GM19328 (cell line): ENCODE results near the gene YIF1A.
"Not testable (repeated sequence)": the region's sequence is repeated elsewhere in the genome, so short reads cannot be mapped to it uniquely, and the experiment has no call there.

ENCODE experiments used
- ATAC-seq: cut with Tn5 transposase; IDR thresholded peaks from one replicate; pipeline ENCODE4 v1.9.1; 2021; ENCODE audit warnings: mild to moderate bottlenecking, moderate library complexity; ENCODE audit not compliant: unreplicated experiment

YIF1A gene

DNA sequence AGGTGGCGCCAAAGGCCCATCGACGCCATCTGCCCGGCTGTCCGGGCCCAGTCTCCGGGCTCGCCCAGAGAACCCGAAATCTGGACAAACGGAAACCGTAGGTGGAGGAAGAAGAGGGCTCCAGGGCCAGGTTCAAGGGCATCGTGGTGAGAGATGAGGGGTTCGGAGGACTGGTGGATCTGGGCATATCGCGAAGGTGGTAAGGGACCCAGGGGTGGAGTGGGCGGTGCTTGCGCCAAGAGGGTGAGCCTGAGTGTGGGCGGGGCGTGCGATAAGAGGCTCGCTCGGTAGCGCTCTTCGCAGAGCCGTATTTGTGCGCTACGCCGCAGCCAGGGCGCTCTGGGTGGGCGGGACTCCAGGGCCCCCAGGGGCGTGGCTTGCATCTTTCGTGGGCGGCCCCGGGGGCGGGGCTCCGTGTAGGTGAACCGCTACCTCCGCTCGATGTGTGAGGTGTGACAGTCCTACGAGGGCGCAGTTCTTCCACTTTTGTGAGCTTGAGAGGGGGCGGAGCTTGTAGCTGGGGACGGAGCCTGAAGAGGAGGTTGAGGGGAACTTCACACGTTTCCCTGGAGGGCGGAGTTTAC is 23.1 kb upstream of the YIF1A start:
- ATAC-seq = peak; percentile 64

- peak; percentile 40 for ATAC-seq
These were observed 22.6 kb upstream of the YIF1A start for GRCh38 chr11:66311470-66311964.

DNA sequence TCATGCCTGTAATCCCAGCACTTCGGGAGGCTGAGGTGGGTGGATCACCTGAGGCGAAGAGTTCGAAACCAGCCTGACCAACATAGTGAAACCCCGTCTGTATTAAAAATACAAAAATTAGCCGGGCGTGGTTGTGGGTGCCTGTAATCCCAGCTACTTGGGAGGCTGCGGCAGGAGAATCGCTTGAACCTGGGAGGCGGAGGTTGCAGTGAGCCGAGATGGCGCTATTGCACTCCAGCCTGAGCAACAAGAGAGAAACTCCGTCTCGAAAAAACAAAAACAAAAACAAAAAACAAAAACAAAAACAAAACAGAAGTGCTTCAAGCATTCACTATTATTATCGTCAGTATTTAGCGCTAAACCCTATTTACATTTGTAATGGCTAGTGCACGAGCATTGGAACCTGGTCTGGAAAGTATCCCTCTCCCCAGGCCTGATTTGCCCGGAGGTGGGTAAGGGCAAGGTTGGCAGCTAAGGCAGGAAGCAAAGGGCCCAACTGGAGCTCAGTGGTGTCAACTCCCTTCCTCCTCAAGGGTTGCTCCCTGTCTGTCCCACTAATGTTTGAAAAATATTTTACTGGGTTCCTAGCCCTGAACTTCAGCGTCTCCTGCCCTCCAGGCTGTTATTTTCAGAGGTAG is 22.0 kb upstream of the YIF1A start:
- ATAC-seq = not testable (repeated sequence)

- no peak for ATAC-seq
These were observed 21.4 kb upstream of the YIF1A start for GRCh38 chr11:66310324-66310723.

GRCh38 chr11:66309475-66309874 is 20.5 kb upstream of the YIF1A start:
- ATAC-seq = no peak

DNA sequence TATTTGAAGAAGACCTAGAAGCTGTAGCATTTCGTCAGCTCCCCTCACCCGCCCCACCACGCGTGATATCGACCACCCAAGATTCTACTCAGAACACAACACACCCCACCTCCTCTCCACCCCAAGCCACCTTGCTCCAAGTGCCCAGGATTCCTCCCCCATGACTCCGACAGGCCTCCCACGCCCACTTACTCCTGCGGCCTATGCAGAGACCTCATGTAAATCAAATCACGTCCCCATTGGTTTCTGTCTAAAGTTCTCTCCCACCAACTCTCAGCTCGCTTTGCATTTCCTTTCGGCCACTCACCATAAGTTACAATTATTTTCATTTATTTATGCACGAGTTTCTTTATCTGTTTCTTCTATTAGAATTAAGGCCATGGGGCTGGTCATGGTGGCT is 13.7 kb upstream of the YIF1A start:
- ATAC-seq = no peak

DNA sequence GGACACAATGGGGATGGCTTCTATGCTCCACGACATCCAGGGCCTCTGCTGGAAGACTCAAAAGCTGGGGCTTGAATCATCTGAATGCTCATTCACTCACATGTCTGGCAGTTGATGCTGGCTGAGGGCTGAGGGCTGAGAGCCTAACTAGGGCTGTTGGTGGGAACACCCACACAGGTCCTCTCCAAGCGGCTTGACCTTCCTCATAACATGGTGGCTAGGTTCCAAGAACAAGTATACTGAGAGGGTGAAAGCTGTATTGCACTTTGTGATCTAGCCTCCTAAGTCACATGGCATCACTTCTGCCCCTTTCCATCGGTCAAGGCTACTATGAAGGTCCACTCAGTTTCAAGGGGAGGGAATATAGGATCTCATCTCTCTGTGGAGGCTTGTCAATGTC is 10.2 kb upstream of the YIF1A start:
- ATAC-seq = no peak

DNA sequence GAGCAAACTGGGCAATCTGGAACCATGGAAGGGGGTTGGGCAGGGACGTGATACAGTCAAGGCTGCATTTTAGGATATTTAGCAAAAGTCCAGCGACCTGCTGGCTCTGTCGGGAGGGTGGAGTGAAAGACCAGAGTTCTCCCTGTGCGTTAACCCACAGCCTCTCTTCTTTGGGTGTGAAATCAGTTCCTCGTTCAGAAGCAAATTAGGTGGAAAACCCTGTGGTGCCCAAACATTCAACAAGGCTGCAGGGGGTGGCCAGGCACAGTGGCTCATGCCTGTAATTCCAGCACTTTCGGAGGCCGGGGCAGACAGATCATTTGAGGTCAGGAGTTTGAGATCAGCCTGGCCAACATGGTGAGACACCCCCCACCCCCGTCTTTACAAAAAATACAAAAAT is 8.7 kb upstream of the YIF1A start:
- no peak for ATAC-seq

DNA sequence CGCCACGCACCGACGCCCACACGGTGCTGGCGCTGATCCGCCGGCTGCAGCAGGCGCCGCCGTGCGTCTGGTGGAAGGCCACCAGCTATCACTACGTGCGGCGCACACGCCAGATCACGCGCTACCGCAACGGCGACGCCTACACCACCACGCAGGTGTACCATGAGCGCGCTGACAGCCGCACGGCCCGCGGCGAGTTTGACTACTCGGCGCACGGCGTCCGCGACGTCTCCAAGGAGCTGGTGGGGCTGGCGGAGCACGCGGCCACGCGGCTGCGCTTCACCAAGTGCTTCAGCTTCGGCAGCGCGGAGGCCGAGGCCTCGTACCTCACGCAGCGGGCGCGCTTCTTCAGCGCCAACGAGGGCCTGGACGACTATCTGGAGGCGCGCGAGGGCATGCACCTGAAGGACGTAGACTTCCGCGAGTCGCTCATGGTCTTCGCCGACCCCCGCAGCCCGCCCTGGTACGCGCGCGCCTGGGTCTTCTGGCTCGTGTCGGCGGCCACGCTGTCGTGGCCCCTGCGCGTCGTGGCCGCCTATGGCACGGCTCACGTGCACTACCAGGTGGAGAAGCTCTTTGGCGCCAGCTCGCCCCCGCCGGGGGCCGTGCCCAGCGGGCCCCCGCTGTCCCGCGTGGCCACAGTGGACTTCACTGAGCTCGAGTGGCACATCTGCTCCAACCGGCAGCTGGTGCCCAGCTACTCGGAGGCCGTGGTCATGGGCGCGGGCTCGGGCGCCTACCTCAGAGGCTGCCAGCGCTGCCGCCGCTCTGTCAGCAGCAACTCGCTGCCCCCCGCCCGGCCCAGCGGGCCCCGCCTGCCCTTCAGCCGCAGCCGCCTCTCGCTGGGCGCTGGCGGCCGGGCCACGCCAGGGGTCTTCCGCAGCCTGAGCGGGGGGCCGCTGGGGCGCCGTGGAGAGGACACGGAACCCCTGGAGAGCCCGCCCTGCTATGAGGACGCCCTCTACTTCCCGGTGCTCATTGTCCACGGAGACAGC is 6.0 kb upstream of the YIF1A start:
- ATAC-seq = no peak

GRCh38 chr11:66293777-66294625 is 5.1 kb upstream of the YIF1A start:
- ATAC-seq = no peak

DNA sequence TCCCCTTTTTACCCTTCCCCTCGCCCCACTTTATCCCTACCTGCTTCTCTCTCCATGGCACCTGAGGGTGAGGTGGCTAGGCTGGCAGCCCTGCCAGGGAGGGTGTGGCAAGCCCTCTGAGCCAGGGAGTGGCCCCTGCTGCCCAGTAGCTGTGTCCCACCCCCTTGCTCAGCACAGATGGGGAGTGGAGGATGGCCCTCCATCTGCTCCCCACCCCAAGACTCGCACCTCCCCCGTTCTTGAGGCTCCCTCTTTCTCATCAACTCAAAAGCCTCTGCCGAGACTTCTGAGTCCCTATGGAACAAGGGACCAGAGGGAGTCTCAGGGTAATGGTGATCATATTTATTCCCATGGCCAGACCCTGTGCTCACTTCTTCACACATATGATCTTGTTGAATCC is 4.4 kb upstream of the YIF1A start:
- ATAC-seq = no peak

- ATAC-seq = no peak
These were observed 3.8 kb upstream of the YIF1A start for GRCh38 chr11:66292543-66293332.

- no peak for ATAC-seq
These were observed 3.0 kb upstream of the YIF1A start, which contains the start of gene TMEM151A for GRCh38 chr11:66291706-66292542. Gene TMEM151A (plus strand): TSS chr11:66291894. CDS start chr11:66292014, 120 bp downstream.

- ATAC-seq = no peak
These were observed 2.4 kb upstream of the YIF1A start for GRCh38 chr11:66291303-66291705.

DNA sequence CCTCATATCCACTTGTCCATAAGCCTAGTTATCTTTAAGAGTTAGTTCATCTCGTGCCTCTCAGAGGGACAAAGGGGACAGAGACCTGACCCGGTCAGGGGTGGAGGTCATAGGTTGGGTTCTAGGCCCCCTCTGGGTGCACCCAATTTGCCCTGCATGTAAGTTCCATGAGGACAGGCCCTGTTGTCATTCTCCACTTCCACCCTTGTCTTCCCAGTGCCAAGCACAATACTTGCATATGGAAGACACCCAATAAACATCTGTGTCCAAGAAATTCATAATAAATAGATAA is 1.3 kb upstream of the YIF1A start:
- ATAC-seq = no peak

DNA sequence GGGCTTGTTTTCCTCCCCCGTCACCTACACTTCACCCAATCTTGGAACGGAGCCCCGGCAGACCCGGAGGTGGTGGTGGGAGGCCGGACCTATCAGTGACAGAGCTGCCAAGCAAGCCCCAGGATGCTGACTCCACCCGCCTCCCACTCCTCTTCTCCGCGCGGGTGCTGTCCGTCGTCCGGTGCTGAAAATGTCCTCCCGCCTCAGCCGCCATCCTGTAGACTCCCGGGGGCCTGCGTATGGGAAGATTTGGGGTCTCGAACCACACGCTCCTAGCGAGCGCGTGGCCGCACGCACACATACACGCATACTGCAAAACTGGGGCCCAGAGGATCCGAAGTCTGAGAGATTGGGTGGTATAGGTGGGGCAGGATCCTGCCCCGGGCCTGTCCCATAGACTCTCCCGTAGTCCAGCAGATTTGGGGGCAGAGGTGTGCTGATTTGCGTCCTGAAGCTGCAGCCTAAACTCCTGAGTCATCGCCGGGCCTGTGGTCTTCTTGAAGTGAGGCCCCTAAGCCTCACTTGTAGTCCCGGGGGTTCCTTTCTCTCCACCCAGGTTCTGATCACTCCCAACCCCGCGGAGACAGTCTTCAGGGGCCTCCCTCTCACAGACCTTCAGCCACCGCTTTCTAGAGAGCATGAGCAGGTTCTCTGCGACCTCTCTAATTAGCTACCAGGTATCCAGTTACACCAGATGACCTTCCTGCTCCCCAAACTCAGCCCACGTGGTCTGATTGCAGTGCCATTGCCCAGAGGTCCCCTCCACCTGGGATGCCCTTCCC is 796 bp upstream of the YIF1A start:
- peak; percentile 29 for ATAC-seq

DNA sequence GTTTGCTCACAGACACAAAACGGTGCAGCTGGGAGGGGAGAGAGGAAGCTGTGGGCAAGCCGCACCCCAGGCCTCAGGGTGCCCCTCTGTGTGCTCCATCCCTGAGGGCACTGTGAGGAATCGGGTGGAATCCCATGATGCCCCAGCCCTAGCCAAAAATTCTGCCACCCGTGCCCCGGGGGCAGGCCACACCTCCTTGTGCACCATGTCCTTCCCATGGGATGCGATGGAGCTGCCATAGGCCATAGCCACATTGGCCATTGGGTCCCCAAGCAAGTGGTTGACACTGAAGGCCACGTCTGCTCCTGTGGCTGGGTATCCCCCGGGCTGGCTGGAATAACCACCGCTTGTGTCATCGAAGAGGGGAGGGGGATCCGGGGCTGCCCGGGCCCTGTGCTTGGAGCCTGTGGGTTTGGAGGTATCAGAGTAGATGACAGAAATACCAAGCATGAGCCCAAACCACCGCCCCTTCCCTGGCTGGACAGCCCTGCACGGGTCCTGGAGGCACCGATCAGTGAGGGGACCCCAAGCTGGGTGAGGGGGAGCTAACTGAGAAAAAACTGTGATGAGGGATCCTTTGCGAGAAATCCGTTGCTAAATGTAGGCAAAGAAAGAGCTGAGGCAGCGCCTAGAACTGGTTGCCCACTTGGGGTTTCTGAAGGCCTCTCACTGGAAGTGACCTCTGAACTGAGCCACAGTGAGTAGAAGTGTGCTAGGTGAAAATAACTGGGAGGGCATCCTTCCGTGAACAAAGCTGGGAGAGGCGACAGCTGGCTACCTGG is 863 bp downstream of the YIF1A start:
- no peak for ATAC-seq
